CD14-positive monocyte (primary cell): ENCODE measurements around the gene ZIC2. TPM values are rescaled to one million over a fixed set of nuclear protein-coding genes. Genes with fewer than 3 reads are reported as not detected.

Experiments used
- DNase-seq, 3 donors: peaks; one replicate each; pipeline ENCODE4 v3.0.0-alpha.2; 2011 to 2022
- H2AFZ ChIP-seq: 2 replicates; pipeline ENCODE4 v1.6.0; 2012; ENCODE audit warnings: mild to moderate bottlenecking, low read depth, low read length, inconsistent platforms; ENCODE audit not compliant: insufficient read depth, poor library complexity, severe bottlenecking
- H3K27ac ChIP-seq, 2 donors: 1 replicate in 1 of 2; 2 replicates in 1 of 2; pipeline ENCODE4 v1.5.1; 2012 to 2013; ENCODE audit warnings: low read length in 2 of 2, control low read depth in 1 of 2, inconsistent platforms in 1 of 2, low read depth in 1 of 2, mild to moderate bottlenecking in 1 of 2
- H3K27me3 ChIP-seq, 2 donors: one replicate each; pipeline versions ENCODE4 v1.6.0 to v1.6.1; 2011 to 2013; ENCODE audit warnings: low read length in 2 of 2; ENCODE audit not compliant: control insufficient read depth in 2 of 2, insufficient read depth in 2 of 2
- H3K36me3 ChIP-seq, 2 donors: replicated peaks in 1 of 2; 1 replicate in 1 of 2; 2 replicates in 1 of 2; pipeline versions ENCODE4 v1.5.1 to v1.6.1; 2012 to 2013; ENCODE audit warnings: low read length in 2 of 2, control low read depth in 1 of 2, inconsistent platforms in 1 of 2, mild to moderate bottlenecking in 1 of 2; ENCODE audit not compliant: insufficient read depth in 2 of 2, control insufficient read depth in 1 of 2
- H3K4me1 ChIP-seq, 2 donors: 1 replicate in 1 of 2; 2 replicates in 1 of 2; pipeline versions ENCODE4 v1.5.1 to v1.6.1; 2012 to 2013; ENCODE audit warnings: low read length in 2 of 2, control low read depth in 1 of 2, inconsistent platforms in 1 of 2, mild to moderate bottlenecking in 1 of 2, moderate library complexity in 1 of 2; ENCODE audit not compliant: insufficient read depth in 2 of 2, control insufficient read depth in 1 of 2
- H3K4me2 ChIP-seq: replicated peaks from 2 replicates; pipeline ENCODE3; 2012; ENCODE audit warnings: low read length, moderate library complexity, mild to moderate bottlenecking; ENCODE audit not compliant: poor library complexity, severe bottlenecking; ENCODE audit errors: extremely low read depth
- H3K4me3 ChIP-seq, 3 experiments: fragments of 200-600 bp in 1 of 3; sonication (generic) in 1 of 3; replicated peaks in 1 of 3; 1 replicate in 2 of 3; 2 replicates in 1 of 3; pipeline ENCODE4 v1.5.1; 2011 to 2013; ENCODE audit warnings: low read length in 3 of 3, mild to moderate bottlenecking in 3 of 3, control low read depth in 2 of 3, low read depth in 2 of 3, inconsistent platforms in 1 of 3, moderate library complexity in 1 of 3
- H3K79me2 ChIP-seq: 2 replicates; pipeline ENCODE4 v1.6.0; 2012; ENCODE audit warnings: mild to moderate bottlenecking, control low read depth, inconsistent platforms, low read length, moderate library complexity; ENCODE audit not compliant: insufficient read depth
- H3K9ac ChIP-seq: 2 replicates; pipeline ENCODE4 v1.6.0; 2017; ENCODE audit warnings: low read length, mild to moderate bottlenecking; ENCODE audit not compliant: insufficient read depth, poor library complexity, severe bottlenecking
- H3K9me3 ChIP-seq, 2 donors: replicated peaks in 1 of 2; 1 replicate in 1 of 2; 2 replicates in 1 of 2; pipeline versions ENCODE4 v1.5.1 to v1.6.1; 2012 to 2013; ENCODE audit warnings: low read length in 2 of 2, control low read depth in 1 of 2; ENCODE audit not compliant: control insufficient read depth in 1 of 2, insufficient read depth in 1 of 2
- H4K20me1 ChIP-seq: 2 replicates; pipeline ENCODE4 v1.6.0; 2012; ENCODE audit warnings: mild to moderate bottlenecking, low read length, control low read depth, moderate library complexity; ENCODE audit not compliant: insufficient read depth
- H3K27ac Mint-ChIP-seq, 7 donors: one replicate each; pipeline ENCODE4 v1.8.0; 2020; ENCODE audit warnings: mild to moderate bottlenecking in 7 of 7, mixed read lengths in 7 of 7, moderate library complexity in 6 of 7, inconsistent platforms in 2 of 7
- H3K27me3 Mint-ChIP-seq, 3 donors: one replicate each; pipeline ENCODE4 v1.8.0; 2021 to 2022; ENCODE audit warnings: low read depth in 3 of 3, mild to moderate bottlenecking in 3 of 3, mixed read lengths in 3 of 3, moderate library complexity in 3 of 3, inconsistent platforms in 1 of 3
- H3K36me3 Mint-ChIP-seq, 2 donors: one replicate each; pipeline ENCODE4 v1.8.0; 2020; ENCODE audit warnings: mixed read lengths in 2 of 2, inconsistent platforms in 1 of 2, mild to moderate bottlenecking in 1 of 2
- H3K4me1 Mint-ChIP-seq: one replicate; pipeline ENCODE4 v1.8.0; 2020; ENCODE audit warnings: mild to moderate bottlenecking, mixed read lengths
- H3K4me3 Mint-ChIP-seq, 2 donors: one replicate each; pipeline ENCODE4 v1.8.0; 2020; ENCODE audit warnings: mild to moderate bottlenecking in 2 of 2, mixed read lengths in 2 of 2, moderate library complexity in 1 of 2
- H3K9me3 Mint-ChIP-seq, 7 donors: one replicate each; pipeline ENCODE4 v1.8.0; 2020 to 2022; ENCODE audit warnings: mixed read lengths in 7 of 7, mild to moderate bottlenecking in 6 of 7, moderate library complexity in 6 of 7, inconsistent platforms in 2 of 7
- WGBS: methylation state at CpG from one replicate; pipeline ENCODE4 v1.1.5; 2013; ENCODE audit warnings: missing lambda C conversion rate; ENCODE audit not compliant: insufficient coverage; 5-methylcytosine and 5-hydroxymethylcytosine counted together
- intact Hi-C, 2 donors: fragments of 100-400 bp; cut with micrococcal nuclease; formaldehyde crosslinking; loops; one replicate each; pipeline versions ENCODE4 v1.15.0 to v1.15.1; 2023
- polyA plus RNA-seq, 3 donors: library from polyadenylated mRNA; depleted of rRNA in 1 of 3; unstranded in 2 of 3; stranded (reverse) in 1 of 3; fragments of 300-500 nt in 2 of 3; fragments of >200 nt in 1 of 3; fragmentation: Illumina TruSeq in 2 of 3; gene quantifications; 1 replicate in 2 of 3; 2 replicates in 1 of 3; pipeline ENCODE4 v1.2.3, GENCODE V29; 2012 to 2021
- TF ChIP-seq, protein P1 (sequence below): fragments of 200-600 bp; IDR thresholded peaks from one replicate; pipeline ENCODE4 v1.8.0; 2022; ENCODE audit warnings: antibody characterized with exemption, mild to moderate bottlenecking

ZIC2 gene
- polyA plus RNA-seq, 3 donors = not detected

DNA sequence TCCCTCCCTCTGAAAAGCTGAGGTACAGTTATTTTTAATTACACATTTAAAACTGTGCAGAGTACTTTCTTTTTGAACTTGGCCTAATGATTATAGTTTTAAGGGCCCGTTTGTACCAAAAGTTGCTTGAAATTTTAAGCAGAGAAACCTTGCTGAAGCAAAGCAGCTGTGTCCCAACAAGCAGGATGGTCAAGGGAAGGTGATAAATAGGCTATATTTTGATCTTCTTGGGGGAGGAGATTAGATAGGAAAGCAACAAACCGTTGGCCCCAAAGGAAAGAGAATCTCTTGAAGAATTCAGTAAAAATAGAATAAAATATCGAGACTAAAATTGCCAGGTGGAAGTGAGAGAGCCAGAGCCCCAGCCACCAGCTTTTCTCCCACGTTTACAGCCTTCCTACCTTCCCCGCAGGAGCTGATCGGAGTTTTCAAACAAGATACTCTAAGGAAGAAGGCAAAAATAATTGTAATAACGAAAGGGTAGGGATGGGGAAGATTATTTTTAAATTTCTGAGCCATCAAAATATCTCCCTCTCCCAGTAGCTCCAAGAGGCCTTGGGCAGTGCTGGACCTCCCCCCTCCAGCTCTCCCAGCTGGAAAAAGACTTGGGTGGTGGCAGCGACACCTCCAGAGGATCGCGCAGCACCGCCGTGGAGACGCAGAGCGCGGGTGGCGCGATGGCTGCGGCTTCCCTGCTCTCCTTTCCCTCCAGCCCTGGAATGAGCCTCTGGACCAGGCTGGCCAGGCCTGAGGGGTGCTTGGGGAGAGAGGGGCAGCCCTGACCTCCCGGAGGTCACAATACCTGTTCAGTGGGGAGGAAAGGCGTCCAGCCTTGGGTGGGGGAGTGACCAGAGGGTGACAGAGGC lies 5.8 kb downstream of the ZIC2 start:
- H3K4me2 ChIP-seq = no peak overlapping the region
- 17% methylated on average over 11 of the region's 20 CpGs for WGBS
- H2AFZ ChIP-seq = no peak overlapping the region
- H4K20me1 ChIP-seq = no peaks in the 10 kb centered on the region
- Mint-ChIP-seq H3K9me3 (peaks cover 0 to 63% (median 32%) of the 10 kb centered on the region in 7 donors), H3K4me3 (peak overlapping the region in 1 of 2 donors; percentile 79), H3K36me3 (peaks cover 5 to 9% of the 10 kb centered on the region in 2 donors), H3K27ac (peak overlapping the region in 1 of 7 donors; percentile 37), H3K27me3 (peaks cover 93 to 98% (median 95%) of the 10 kb centered on the region in 3 donors), H3K4me1 (peaks cover 39% of the 10 kb centered on the region)
- no peak overlapping the region for H3K4me3 ChIP-seq
- H3K9me3 ChIP-seq = peaks cover 19 to 81% of the 10 kb centered on the region in 2 donors
- TF ChIP-seq, protein P1, sequence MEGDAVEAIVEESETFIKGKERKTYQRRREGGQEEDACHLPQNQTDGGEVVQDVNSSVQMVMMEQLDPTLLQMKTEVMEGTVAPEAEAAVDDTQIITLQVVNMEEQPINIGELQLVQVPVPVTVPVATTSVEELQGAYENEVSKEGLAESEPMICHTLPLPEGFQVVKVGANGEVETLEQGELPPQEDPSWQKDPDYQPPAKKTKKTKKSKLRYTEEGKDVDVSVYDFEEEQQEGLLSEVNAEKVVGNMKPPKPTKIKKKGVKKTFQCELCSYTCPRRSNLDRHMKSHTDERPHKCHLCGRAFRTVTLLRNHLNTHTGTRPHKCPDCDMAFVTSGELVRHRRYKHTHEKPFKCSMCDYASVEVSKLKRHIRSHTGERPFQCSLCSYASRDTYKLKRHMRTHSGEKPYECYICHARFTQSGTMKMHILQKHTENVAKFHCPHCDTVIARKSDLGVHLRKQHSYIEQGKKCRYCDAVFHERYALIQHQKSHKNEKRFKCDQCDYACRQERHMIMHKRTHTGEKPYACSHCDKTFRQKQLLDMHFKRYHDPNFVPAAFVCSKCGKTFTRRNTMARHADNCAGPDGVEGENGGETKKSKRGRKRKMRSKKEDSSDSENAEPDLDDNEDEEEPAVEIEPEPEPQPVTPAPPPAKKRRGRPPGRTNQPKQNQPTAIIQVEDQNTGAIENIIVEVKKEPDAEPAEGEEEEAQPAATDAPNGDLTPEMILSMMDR = no peak
- no peak overlapping the region for H3K27ac ChIP-seq
- H3K9ac ChIP-seq = no peak overlapping the region
- no peaks in the 10 kb centered on the region for H3K36me3 ChIP-seq
- no peaks in the 10 kb centered on the region for H3K79me2 ChIP-seq
- peaks cover 93 to 98% of the 10 kb centered on the region in 2 donors for H3K27me3 ChIP-seq
- DNase-seq = no peak
- H3K4me1 ChIP-seq = peaks cover 9 to 12% of the 10 kb centered on the region in 2 donors
- intact Hi-C loops = no loop called here

DNA sequence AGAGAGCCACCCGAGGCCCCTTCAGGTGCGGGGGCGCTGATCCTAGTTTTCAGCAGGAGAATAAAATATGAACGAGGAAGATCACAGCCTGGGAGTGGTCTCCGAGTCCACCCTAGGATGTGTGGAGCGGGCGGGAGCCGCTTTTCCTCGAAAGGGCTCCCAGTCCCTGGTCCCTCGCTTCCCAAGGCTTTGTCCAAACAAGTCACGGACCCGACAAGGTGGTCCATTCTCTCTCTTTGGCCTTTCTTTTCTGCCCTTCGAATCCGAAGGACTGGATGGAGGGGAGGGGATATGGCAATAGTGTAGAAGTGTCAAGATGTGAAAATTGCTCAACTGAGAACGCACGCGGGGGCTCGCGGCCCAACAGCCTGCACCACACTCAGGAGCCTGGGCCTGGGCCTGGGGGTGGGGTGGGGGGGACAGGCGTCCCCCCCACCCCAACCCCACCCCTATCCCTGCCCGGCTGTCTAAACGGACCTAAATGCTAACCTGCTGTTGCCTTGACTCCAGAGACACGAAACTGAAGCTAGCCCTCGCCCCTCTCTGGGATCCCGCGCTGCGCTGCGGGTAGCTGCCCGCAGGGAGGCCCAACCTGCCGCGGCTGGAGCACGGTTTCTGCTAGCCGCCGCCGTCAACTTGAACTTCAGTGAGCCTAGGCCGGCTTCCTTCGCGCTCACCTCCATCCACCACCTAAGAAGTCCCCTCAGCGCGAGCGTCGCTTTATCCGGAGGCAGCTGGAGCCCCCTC lies 7.1 kb downstream of the ZIC2 start:
- 8% methylated on average over 31 of the region's 43 CpGs for WGBS
- H3K36me3 Mint-ChIP-seq = peaks cover 5% of the 10 kb centered on the region in 2 donors
- peak overlapping the region in 1 of 2 donors; percentile 74 for H3K4me3 Mint-ChIP-seq
- peaks cover 93 to 98% (median 95%) of the 10 kb centered on the region in 3 donors for H3K27me3 Mint-ChIP-seq
- no peak for DNase-seq
- H3K27me3 ChIP-seq = peaks cover 93 to 98% of the 10 kb centered on the region in 2 donors
- H3K27ac ChIP-seq = no peak overlapping the region
- H3K4me1 Mint-ChIP-seq = peaks cover 30% of the 10 kb centered on the region
- H3K9me3 Mint-ChIP-seq = peaks cover 0 to 57% (median 31%) of the 10 kb centered on the region in 7 donors
- H3K4me3 ChIP-seq = no peak overlapping the region
- H3K36me3 ChIP-seq = no peaks in the 10 kb centered on the region
- no peak overlapping the region for H2AFZ ChIP-seq
- H3K27ac Mint-ChIP-seq = no peak overlapping the region
- peaks cover 0 to 7% of the 10 kb centered on the region in 2 donors for H3K4me1 ChIP-seq
- intact Hi-C loops = no loop called here
- no peak overlapping the region for H3K4me2 ChIP-seq
- no peak overlapping the region for H3K9ac ChIP-seq
- H4K20me1 ChIP-seq = no peaks in the 10 kb centered on the region
- peaks cover 10 to 73% of the 10 kb centered on the region in 2 donors for H3K9me3 ChIP-seq
- H3K79me2 ChIP-seq = no peaks in the 10 kb centered on the region
- TF ChIP-seq, protein P1 = no peak
